ENCODE data around the gene ITFG1. TPM values are rescaled to one million over a fixed set of nuclear protein-coding genes. Genes with fewer than 3 reads are reported as not detected.

Gene ITFG1
- total and polyA plus RNA-seq, 2 of the 13 experiments (the other 11 are each of a cell fraction or from before 2014, with no cell fraction given) = 74.5 to 150 TPM

DNA sequence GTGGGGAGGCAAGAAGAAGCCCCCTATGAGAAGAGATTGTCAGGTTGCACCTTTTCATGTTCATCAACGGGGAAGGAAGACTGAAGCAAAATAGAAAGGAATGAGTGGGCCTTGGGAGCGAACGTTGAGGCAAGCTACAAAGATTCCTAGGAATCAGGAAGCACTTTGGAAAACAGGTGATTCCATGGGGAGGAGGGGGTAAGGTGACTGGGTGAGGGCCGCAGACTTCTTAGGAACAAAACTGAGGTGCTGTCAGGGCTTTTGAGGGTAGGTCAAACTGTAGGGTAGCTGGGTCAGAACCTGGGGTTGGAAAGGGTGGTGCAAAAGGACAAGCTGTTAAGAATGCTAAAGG is 528 bp downstream of the ITFG1 start:
- peak overlapping the region; percentile 92 for H3K9ac ChIP-seq (ENCODE audit: insufficient read depth, low read depth, low read length)
- peaks cover 0 to 9% of the 10 kb centered on the region in 2 experiments; a peak in 2 of 5 replicates for H3K36me3 ChIP-seq (replicated peaks in 1 of 2; ENCODE audit: control insufficient read depth in 1 of 2, insufficient read depth in 2 of 2, low read length in 2 of 2)
- no TSS peak for BruUV-seq (replicated peaks)
- intact Hi-C loops (cut with micrococcal nuclease; ENCODE audit: unreplicated experiment) (loop anchor here (2.0 to 5.0 kb wide), 2 partner anchors 38 to 318 kb away; partner anchors contain the start of gene NETO2), in situ Hi-C loops (cut with HindIII; ENCODE audit: extremely low pct_ligation_motif_present, low pct_unique_long_range_greater_than_20kb) (no loop called here)
- H3K4me3 ChIP-seq (replicated peaks in 1 of 3; ENCODE audit: insufficient read depth in 1 of 3, low read depth in 2 of 3, low read length in 3 of 3) = peak overlapping the region; percentile 82 to 100 (median 99)
- FAIRE-seq = no peak
- ChIA-PET POLR2A (interaction anchor here (1.1 to 6.2 kb wide), 13 partner anchors 9 to 616 kb away, joined by 3 to 37 read pairs (median 11); no protein-coding TSS in a partner anchor), CTCF (ENCODE audit: low intra/inter-chr PET ratio, low total read pairs) (no interaction called here)
- no peaks in the 10 kb centered on the region for H4K20me1 ChIP-seq (ENCODE audit: insufficient read depth, low read length)
- WGBS (ENCODE audit: low lambda C conversion rate) = 1% methylated on average over 4 of the region's 4 CpGs
- peaks cover 38% of the 10 kb centered on the region for H3K79me2 ChIP-seq (ENCODE audit: insufficient read depth, low read length)
- peaks cover 59% of the 10 kb centered on the region for H3K4me1 ChIP-seq (ENCODE audit: insufficient read depth, low read length)
- ATAC-seq = peak; percentile 12; the same call in 2 of the 3 replicates
- H3K4me2 ChIP-seq (ENCODE audit: low read depth, low read length) = peak overlapping the region; percentile 85
- H3K9me3 ChIP-seq (ENCODE audit: low read length) = no peaks in the 10 kb centered on the region
- peak overlapping the region; percentile 99 for H3K27ac ChIP-seq (ENCODE audit: extremely low read length, insufficient read depth, low read length)
- DNase-seq (ENCODE audit: low spot score) = no peak
- no peaks in the 10 kb centered on the region; a peak in 1 of 5 replicates for H3K27me3 ChIP-seq (ENCODE audit: control insufficient read depth in 1 of 2, insufficient read depth in 2 of 2, low read length in 2 of 2)
- no peak overlapping the region for H2AFZ ChIP-seq (ENCODE audit: low read length)
- TF ChIP-seq MYNN (CRISPR knock-in tag; IDR thresholded peaks at IDR 0.05; ENCODE audit: low read depth) (0 out of 2 replicates have a peak, but pooled peaks have one; percentile 19), HOXA9 (CRISPR knock-in tag; IDR thresholded peaks at IDR 0.05; ENCODE audit: borderline replicate concordance) (0 out of 2 replicates have a peak, but pooled peaks have one; percentile 4), KDM5A (IDR thresholded peaks at IDR 0.05; ENCODE audit: borderline replicate concordance, low read length) (no peak), ZNF724P (CRISPR knock-in tag; IDR thresholded peaks at IDR 0.05; ENCODE audit: borderline replicate concordance) (no peak), ZNF605 (CRISPR knock-in tag; IDR thresholded peaks at IDR 0.05) (0 out of 2 replicates have a peak, but pooled peaks have one; percentile 4), ETS1 (CRISPR knock-in tag; IDR thresholded peaks at IDR 0.05) (no peak), TFAP4 (IDR thresholded peaks at IDR 0.05; ENCODE audit: borderline replicate concordance, low read depth) (0 out of 2 replicates have a peak, but pooled peaks have one; percentile 22), ZNF558 (CRISPR knock-in tag; IDR thresholded peaks at IDR 0.05; ENCODE audit: borderline replicate concordance) (0 out of 2 replicates have a peak, but pooled peaks have one; percentile 7), DMAP1 (CRISPR knock-in tag; IDR thresholded peaks at IDR 0.05) (no peak), HNRNPH1 (optimal IDR thresholded peaks at IDR 0.05; ENCODE audit: low read depth, low read length) (peak; percentile 10), IKZF1 (IDR thresholded peaks at IDR 0.05) (no peak), NFRKB (IDR thresholded peaks at IDR 0.05) (no peak)
- TF ChIP-seq, protein P1, sequence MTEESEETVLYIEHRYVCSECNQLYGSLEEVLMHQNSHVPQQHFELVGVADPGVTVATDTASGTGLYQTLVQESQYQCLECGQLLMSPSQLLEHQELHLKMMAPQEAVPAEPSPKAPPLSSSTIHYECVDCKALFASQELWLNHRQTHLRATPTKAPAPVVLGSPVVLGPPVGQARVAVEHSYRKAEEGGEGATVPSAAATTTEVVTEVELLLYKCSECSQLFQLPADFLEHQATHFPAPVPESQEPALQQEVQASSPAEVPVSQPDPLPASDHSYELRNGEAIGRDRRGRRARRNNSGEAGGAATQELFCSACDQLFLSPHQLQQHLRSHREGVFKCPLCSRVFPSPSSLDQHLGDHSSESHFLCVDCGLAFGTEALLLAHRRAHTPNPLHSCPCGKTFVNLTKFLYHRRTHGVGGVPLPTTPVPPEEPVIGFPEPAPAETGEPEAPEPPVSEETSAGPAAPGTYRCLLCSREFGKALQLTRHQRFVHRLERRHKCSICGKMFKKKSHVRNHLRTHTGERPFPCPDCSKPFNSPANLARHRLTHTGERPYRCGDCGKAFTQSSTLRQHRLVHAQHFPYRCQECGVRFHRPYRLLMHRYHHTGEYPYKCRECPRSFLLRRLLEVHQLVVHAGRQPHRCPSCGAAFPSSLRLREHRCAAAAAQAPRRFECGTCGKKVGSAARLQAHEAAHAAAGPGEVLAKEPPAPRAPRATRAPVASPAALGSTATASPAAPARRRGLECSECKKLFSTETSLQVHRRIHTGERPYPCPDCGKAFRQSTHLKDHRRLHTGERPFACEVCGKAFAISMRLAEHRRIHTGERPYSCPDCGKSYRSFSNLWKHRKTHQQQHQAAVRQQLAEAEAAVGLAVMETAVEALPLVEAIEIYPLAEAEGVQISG (CRISPR knock-in tag; IDR thresholded peaks at IDR 0.05) = no peak
- TF ChIP-seq, protein P2, sequence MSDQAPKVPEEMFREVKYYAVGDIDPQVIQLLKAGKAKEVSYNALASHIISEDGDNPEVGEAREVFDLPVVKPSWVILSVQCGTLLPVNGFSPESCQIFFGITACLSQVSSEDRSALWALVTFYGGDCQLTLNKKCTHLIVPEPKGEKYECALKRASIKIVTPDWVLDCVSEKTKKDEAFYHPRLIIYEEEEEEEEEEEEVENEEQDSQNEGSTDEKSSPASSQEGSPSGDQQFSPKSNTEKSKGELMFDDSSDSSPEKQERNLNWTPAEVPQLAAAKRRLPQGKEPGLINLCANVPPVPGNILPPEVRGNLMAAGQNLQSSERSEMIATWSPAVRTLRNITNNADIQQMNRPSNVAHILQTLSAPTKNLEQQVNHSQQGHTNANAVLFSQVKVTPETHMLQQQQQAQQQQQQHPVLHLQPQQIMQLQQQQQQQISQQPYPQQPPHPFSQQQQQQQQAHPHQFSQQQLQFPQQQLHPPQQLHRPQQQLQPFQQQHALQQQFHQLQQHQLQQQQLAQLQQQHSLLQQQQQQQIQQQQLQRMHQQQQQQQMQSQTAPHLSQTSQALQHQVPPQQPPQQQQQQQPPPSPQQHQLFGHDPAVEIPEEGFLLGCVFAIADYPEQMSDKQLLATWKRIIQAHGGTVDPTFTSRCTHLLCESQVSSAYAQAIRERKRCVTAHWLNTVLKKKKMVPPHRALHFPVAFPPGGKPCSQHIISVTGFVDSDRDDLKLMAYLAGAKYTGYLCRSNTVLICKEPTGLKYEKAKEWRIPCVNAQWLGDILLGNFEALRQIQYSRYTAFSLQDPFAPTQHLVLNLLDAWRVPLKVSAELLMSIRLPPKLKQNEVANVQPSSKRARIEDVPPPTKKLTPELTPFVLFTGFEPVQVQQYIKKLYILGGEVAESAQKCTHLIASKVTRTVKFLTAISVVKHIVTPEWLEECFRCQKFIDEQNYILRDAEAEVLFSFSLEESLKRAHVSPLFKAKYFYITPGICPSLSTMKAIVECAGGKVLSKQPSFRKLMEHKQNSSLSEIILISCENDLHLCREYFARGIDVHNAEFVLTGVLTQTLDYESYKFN (CRISPR knock-in tag; conservative IDR thresholded peaks at IDR 0.05) = peak; percentile 15; the same call in 1 of the 2 replicates

Data from HepG2 (cell line).